HCT116 (cell line): ENCODE results near the gene RABGAP1. TPM values are rescaled to one million over a fixed set of nuclear protein-coding genes. Genes with fewer than 3 reads are reported as not detected.

Source experiments
- ATAC-seq: fragments of 200-7000 bp; cut with Tn5 transposase; 2 replicates; pipeline ENCODE4 v1.9.1; 2020; ENCODE audit warnings: mild to moderate bottlenecking, moderate library complexity
- BruUV-seq: library from RNA; stranded (reverse); fragments of 400-500 nt; replicated peaks from 2 replicates; lab custom pipeline; 2021; lab: Mats Ljungman, UMichigan
- CTCF ChIA-PET: fragments of 300-600 bp; sonication (Branson Sonifier 250); formaldehyde crosslinking; loops from one replicate; lab custom pipeline; 2021; ENCODE audit warnings: antibody characterized with exemption; lab: Charles Lee
- POLR2A ChIA-PET: fragments of 300-600, 350-600 bp; sonication (Branson Sonifier 250); formaldehyde crosslinking; loops from one replicate; lab custom pipeline; 2021; ENCODE audit warnings: antibody characterized with exemption; lab: Charles Lee
- RAD21 ChIA-PET, 2 experiments: fragments of 300-600 bp; sonication (Branson Sonifier 250); formaldehyde crosslinking; loops; one replicate each; lab custom pipeline; 2023; ENCODE audit warnings: low total read pairs in 2 of 2; ENCODE audit not compliant: uncharacterized antibody in 2 of 2, unreplicated experiment in 2 of 2, low non-redundant PET in 1 of 2; lab: Charles Lee
- DNase-seq: peaks from one replicate; pipeline ENCODE4 v3.0.0-alpha.2; 2010; ENCODE audit warnings: low read depth, low spot score
- H2AFZ ChIP-seq: fragments of 200-600 bp; shearing (Covaris generic), sonication (generic); 2 replicates; pipeline ENCODE4 v1.6.1; 2017; ENCODE audit warnings: low read depth, mixed run types, mixed read lengths, antibody characterized with exemption, low read length; ENCODE audit not compliant: poor library complexity, severe bottlenecking
- H3K27ac ChIP-seq: 2 replicates; pipeline ENCODE4 v1.5.1; 2012; ENCODE audit warnings: low read depth, low read length
- H3K27me3 ChIP-seq: fragments of 200-600 bp; sonication (generic); 2 replicates; pipeline ENCODE4 v1.6.1; 2016; ENCODE audit warnings: mixed run types, low read length, mixed read lengths; ENCODE audit not compliant: insufficient read depth
- H3K36me3 ChIP-seq, 2 experiments: fragments of 200-500 bp in 1 of 2; fragments of 200-600 bp in 1 of 2; sonication (Bioruptor generic) in 1 of 2; sonication (generic) in 1 of 2; 2 replicates each; pipeline versions ENCODE4 v1.5.1 to v1.6.1; 2014 to 2016; ENCODE audit warnings: low read length in 2 of 2, inconsistent platforms in 1 of 2, mixed read lengths in 1 of 2, mixed run types in 1 of 2; ENCODE audit not compliant: insufficient read depth in 2 of 2, control insufficient read depth in 1 of 2
- H3K4me1 ChIP-seq, 2 experiments: fragments of 200-600 bp in 1 of 2; sonication (generic) in 1 of 2; 2 replicates each; pipeline versions ENCODE4 v1.5.1 to v1.6.1; 2012 to 2017; ENCODE audit warnings: low read length in 2 of 2, inconsistent platforms in 1 of 2, mild to moderate bottlenecking in 1 of 2, mixed read lengths in 1 of 2, mixed run types in 1 of 2, moderate library complexity in 1 of 2; ENCODE audit not compliant: insufficient read depth in 2 of 2, control insufficient read depth in 1 of 2
- H3K4me2 ChIP-seq: fragments of 200-600 bp; sonication (generic); 2 replicates; pipeline ENCODE4 v1.6.1; 2017; ENCODE audit warnings: mixed run types, low read length, mixed read lengths
- H3K4me3 ChIP-seq, 2 experiments: fragments of 200-600 bp in 1 of 2; sonication (generic) in 1 of 2; replicated peaks in 1 of 2; 2 replicates each; pipeline ENCODE4 v1.5.1; 2011 to 2016; ENCODE audit warnings: low read length in 2 of 2, control low read depth in 1 of 2, low read depth in 1 of 2, mild to moderate bottlenecking in 1 of 2, mixed read lengths in 1 of 2, mixed run types in 1 of 2
- H3K79me2 ChIP-seq: fragments of 200-600 bp; sonication (generic); 2 replicates; pipeline ENCODE4 v1.6.1; 2017; ENCODE audit warnings: mild to moderate bottlenecking, mixed run types, low read length, moderate library complexity, mixed read lengths; ENCODE audit not compliant: insufficient read depth
- H3K9ac ChIP-seq: fragments of 200-600 bp; sonication (generic); 2 replicates; pipeline ENCODE4 v1.6.1; 2016; ENCODE audit warnings: low read length, mixed read lengths
- H3K9me2 ChIP-seq: fragments of 200-600 bp; sonication (generic), shearing (Covaris generic); 2 replicates; pipeline ENCODE4 v1.6.1; 2017; ENCODE audit warnings: mixed run types, mild to moderate bottlenecking, moderate library complexity; ENCODE audit not compliant: insufficient read depth
- H3K9me3 ChIP-seq, 2 experiments: fragments of 200-500 bp in 1 of 2; fragments of 200-600 bp in 1 of 2; sonication (Bioruptor generic) in 1 of 2; sonication (generic) in 1 of 2; 2 replicates each; pipeline ENCODE4 v1.6.1; 2014 to 2017; ENCODE audit warnings: low read length in 2 of 2, mixed read lengths in 2 of 2, inconsistent platforms in 1 of 2, low read depth in 1 of 2, mild to moderate bottlenecking in 1 of 2, mixed run types in 1 of 2, moderate library complexity in 1 of 2; ENCODE audit not compliant: control insufficient read depth in 1 of 2, insufficient read depth in 1 of 2
- H4K20me1 ChIP-seq: fragments of 200-600 bp; sonication (generic), shearing (Covaris generic); 2 replicates; pipeline ENCODE4 v1.6.1; 2017; ENCODE audit warnings: mixed run types, mild to moderate bottlenecking, moderate library complexity; ENCODE audit not compliant: insufficient read depth
- CBX3 ChIP-seq: IDR thresholded peaks from 2 replicates; pipeline ENCODE4 v1.6.1; 2012; ENCODE audit warnings: low read depth
- CTCF ChIP-seq, 3 experiments: fragments of 200-600 bp in 1 of 3; sonication (generic) in 1 of 3; IDR thresholded peaks in 2 of 3; conservative IDR thresholded peaks in 1 of 3; 2 replicates each; pipeline ENCODE4 v1.5.1; 2012 to 2017; ENCODE audit warnings: low read depth in 2 of 3, low read length in 2 of 3, antibody characterized with exemption in 1 of 3, borderline replicate concordance in 1 of 3, control low read depth in 1 of 3, mild to moderate bottlenecking in 1 of 3, mixed read lengths in 1 of 3, mixed run types in 1 of 3, moderate library complexity in 1 of 3; ENCODE audit not compliant: insufficient read depth in 1 of 3
- EGR1 ChIP-seq: IDR thresholded peaks from 2 replicates; pipeline ENCODE4 v1.6.1; 2012; ENCODE audit warnings: low read depth
- ELF1 ChIP-seq: IDR thresholded peaks from 2 replicates; pipeline ENCODE4 v1.6.1; 2012; ENCODE audit warnings: low read depth, borderline replicate concordance
- EZH2 ChIP-seq: fragments of 200-600 bp; sonication (generic); IDR thresholded peaks from 2 replicates; pipeline ENCODE4 v1.6.1; 2017; ENCODE audit warnings: antibody characterized with exemption, mixed run types
- EZH2phosphoT487 ChIP-seq: fragments of 200-600 bp; IDR thresholded peaks from 2 replicates; pipeline ENCODE4 v1.6.1; 2018; ENCODE audit warnings: antibody characterized with exemption, borderline replicate concordance
- FOSL1 ChIP-seq: IDR thresholded peaks from 2 replicates; pipeline ENCODE4 v1.6.1; 2012; ENCODE audit warnings: low read depth
- JUND ChIP-seq: IDR thresholded peaks from 2 replicates; pipeline ENCODE4 v1.6.1; 2012
- POLR2A ChIP-seq: IDR thresholded peaks from 2 replicates; pipeline ENCODE4 v1.7.0; 2011; ENCODE audit warnings: borderline replicate concordance; ENCODE audit not compliant: insufficient read depth, insufficient read length; ENCODE audit errors: extremely low read depth
- RAD21 ChIP-seq: IDR thresholded peaks from 2 replicates; pipeline ENCODE4 v1.6.1; 2012; ENCODE audit warnings: low read depth, mild to moderate bottlenecking
- REST ChIP-seq: IDR thresholded peaks from 2 replicates; pipeline ENCODE4 v1.6.1; 2012; ENCODE audit warnings: low read depth
- SP1 ChIP-seq: IDR thresholded peaks from 2 replicates; pipeline ENCODE4 v1.6.1; 2012; ENCODE audit warnings: low read depth
- SRF ChIP-seq: IDR thresholded peaks from 2 replicates; pipeline ENCODE4 v1.6.1; 2012; ENCODE audit warnings: low read depth
- ZFX ChIP-seq: fragments of 450-650 bp; IDR thresholded peaks from 2 replicates; pipeline ENCODE4 v1.6.1; 2017
- intact Hi-C: fragments of 100-400 bp; cut with micrococcal nuclease; formaldehyde crosslinking; loops from 2 replicates; pipeline ENCODE4 v1.10.0; 2022
- total RNA-seq: library from RNA; stranded (reverse); gene quantifications from one replicate; pipeline ENCODE4 v1.2.1, GENCODE V29; 2021; ENCODE audit not compliant: unreplicated experiment

Gene RABGAP1
- total RNA-seq, 1 experiment from 2014 or later: 29.7 TPM

DNA sequence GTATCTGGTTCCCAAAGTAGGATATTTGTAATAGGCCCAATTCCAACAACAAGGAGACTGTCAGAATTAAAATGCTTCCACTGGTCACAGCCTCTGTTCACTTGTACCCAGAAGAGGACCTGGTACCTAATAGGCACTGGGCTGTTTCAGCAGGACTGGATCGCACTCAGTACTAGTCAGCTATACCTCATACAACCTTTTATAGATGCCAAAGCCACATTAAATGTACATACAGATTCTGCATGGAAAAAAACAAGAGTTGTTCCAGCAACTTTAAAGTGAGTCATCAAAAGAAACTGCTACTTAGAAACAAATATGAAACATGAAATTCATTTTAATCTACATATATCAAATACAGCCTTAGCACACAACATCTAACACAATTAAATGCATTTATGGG, 180.1 kb downstream of the RABGAP1 start:
- H3K79me2 ChIP-seq: no peaks in the 10 kb centered on the region
- no peaks in the 10 kb centered on the region for H3K4me1 ChIP-seq
- no peaks in the 10 kb centered on the region for H3K27me3 ChIP-seq
- no peaks in the 10 kb centered on the region for H4K20me1 ChIP-seq
- DNase-seq (no peak), ATAC-seq (no peak)
- H3K9me3 ChIP-seq: no peaks in the 10 kb centered on the region
- RAD21 ChIA-PET: no interaction called here
- no peak overlapping the region for H3K4me3 ChIP-seq
- no peak overlapping the region for H2AFZ ChIP-seq
- TF ChIP-seq JUND (no peak), SRF (no peak), POLR2A (no peak)
- H3K4me2 ChIP-seq: no peak overlapping the region
- H3K9ac ChIP-seq: no peak overlapping the region
- intact Hi-C loops: no loop called here
- POLR2A ChIA-PET: no interaction called here
- H3K36me3 ChIP-seq: no peaks in the 10 kb centered on the region
- CTCF ChIA-PET: no interaction called here
- no peak overlapping the region for H3K27ac ChIP-seq
- no peaks in the 10 kb centered on the region for H3K9me2 ChIP-seq
- no TSS peak for BruUV-seq

GRCh38 chr9:123121457-123121856, 180.6 kb downstream of the RABGAP1 start:
- intact Hi-C loops: no loop called here
- Histone ChIP-seq H3K36me3 (no peaks in the 10 kb centered on the region), H2AFZ (no peak overlapping the region), H3K4me2 (no peak overlapping the region), H3K9me2 (no peaks in the 10 kb centered on the region), H3K79me2 (no peaks in the 10 kb centered on the region), H3K27me3 (no peaks in the 10 kb centered on the region), H3K9me3 (no peaks in the 10 kb centered on the region), H3K9ac (no peak overlapping the region), H3K4me3 (no peak overlapping the region), H3K27ac (no peak overlapping the region), H3K4me1 (no peaks in the 10 kb centered on the region), H4K20me1 (no peaks in the 10 kb centered on the region)
- ChIA-PET RAD21 (no interaction called here), CTCF (no interaction called here), POLR2A (no interaction called here)
- DNase-seq (no peak), ATAC-seq (no peak)
- no peak for TF ChIP-seq ELF1
- no peak for TF ChIP-seq CBX3
- TF ChIP-seq ZFX: no peak
- TF ChIP-seq JUND: no peak
- TF ChIP-seq RAD21: no peak
- no peak for TF ChIP-seq REST
- no peak for TF ChIP-seq EZH2phosphoT487
- no peak for TF ChIP-seq FOSL1
- TF ChIP-seq SP1: no peak
- TF ChIP-seq EZH2: no peak
- TF ChIP-seq CTCF (IDR thresholded peaks at IDR 0.05 in 2 of 3, conservative IDR thresholded peaks at IDR 0.05 in 1 of 3; ENCODE audit: borderline replicate concordance in 1 of 3, insufficient read depth in 1 of 3, low read depth in 2 of 3, low read length in 2 of 3): no peak
- TF ChIP-seq SRF: no peak
- no peak for TF ChIP-seq POLR2A
- TF ChIP-seq EGR1: no peak
- no TSS peak for BruUV-seq
